IMR-90 (cell line): ENCODE results near the gene MYO3B. TPM values are rescaled to one million over a fixed set of nuclear protein-coding genes. Genes with fewer than 3 reads are reported as not detected.

Experiments used
- ATAC-seq: fragments of 200-7000 bp; cut with Tn5 transposase; 2 replicates; pipeline ENCODE4 v1.9.1; 2020; ENCODE audit warnings: low read depth, mild to moderate bottlenecking, moderate library complexity
- BruUV-seq: library from RNA; stranded (reverse); fragments of 400-500 nt; replicated peaks from 2 replicates; lab custom pipeline; 2021; lab: Mats Ljungman, UMichigan
- CTCF ChIA-PET: fragments of 300-600 bp; formaldehyde crosslinking; extraction: SDS; loops from one replicate; lab custom pipeline; 2021; ENCODE audit warnings: antibody characterized with exemption; lab: Yijun Ruan, JAX
- POLR2A ChIA-PET: fragments of 300-600 bp; sonication (Branson Sonifier 250); formaldehyde crosslinking; loops from one replicate; lab custom pipeline; 2022; ENCODE audit warnings: antibody characterized with exemption; ENCODE audit not compliant: unreplicated experiment; lab: Charles Lee
- DNase-seq: peaks from one replicate; pipeline ENCODE4 v3.0.0; 2013
- H2AFZ ChIP-seq: replicated peaks from 2 replicates; pipeline ENCODE3; 2013; ENCODE audit warnings: low read length, mild to moderate bottlenecking; ENCODE audit not compliant: poor library complexity
- H2AK5ac ChIP-seq: 2 replicates; pipeline ENCODE4 v1.6.1; 2013; ENCODE audit warnings: low read depth, low read length, inconsistent platforms
- H2AK9ac ChIP-seq: replicated peaks from 2 replicates; pipeline ENCODE3; 2013; ENCODE audit warnings: mild to moderate bottlenecking, low read depth, low read length, moderate library complexity; ENCODE audit not compliant: poor library complexity
- H2BK120ac ChIP-seq: 2 replicates; pipeline ENCODE4 v1.6.1; 2013; ENCODE audit warnings: low read depth, low read length, inconsistent platforms
- H2BK15ac ChIP-seq: 3 replicates; pipeline ENCODE4 v1.6.1; 2013; ENCODE audit warnings: low read depth, low read length, inconsistent platforms
- H2BK20ac ChIP-seq: 2 replicates; pipeline ENCODE4 v1.6.1; 2013; ENCODE audit warnings: low read depth, mild to moderate bottlenecking, inconsistent platforms, low read length, moderate library complexity
- H2BK5ac ChIP-seq: 2 replicates; pipeline ENCODE4 v1.6.1; 2013; ENCODE audit warnings: mild to moderate bottlenecking, low read depth, low read length, inconsistent platforms; ENCODE audit not compliant: poor library complexity, severe bottlenecking
- H3K14ac ChIP-seq: replicated peaks from 2 replicates; pipeline ENCODE4 v1.6.1; 2013; ENCODE audit warnings: low read depth, low read length, inconsistent platforms
- H3K18ac ChIP-seq: 2 replicates; pipeline ENCODE4 v1.6.1; 2013; ENCODE audit warnings: low read depth, low read length, control low read depth
- H3K23ac ChIP-seq: 2 replicates; pipeline ENCODE4 v1.6.1; 2013; ENCODE audit warnings: low read depth, low read length, inconsistent platforms
- H3K27ac ChIP-seq: 2 replicates; pipeline ENCODE4 v1.5.1; 2013; ENCODE audit warnings: mild to moderate bottlenecking, control low read depth, low read length; ENCODE audit not compliant: insufficient read depth
- H3K27me3 ChIP-seq: 2 replicates; pipeline ENCODE4 v1.6.1; 2013; ENCODE audit warnings: low read length; ENCODE audit not compliant: control insufficient read depth, insufficient read depth
- H3K36me3 ChIP-seq: 2 replicates; pipeline ENCODE4 v1.6.1; 2013; ENCODE audit warnings: low read length, mixed read lengths; ENCODE audit not compliant: control insufficient read depth, insufficient read depth
- H3K4ac ChIP-seq: 2 replicates; pipeline ENCODE4 v1.6.1; 2013; ENCODE audit warnings: low read depth, low read length, inconsistent platforms
- H3K4me1 ChIP-seq: 2 replicates; pipeline ENCODE4 v1.6.1; 2013; ENCODE audit warnings: low read length, mixed read lengths; ENCODE audit not compliant: control insufficient read depth, insufficient read depth
- H3K4me2 ChIP-seq: 2 replicates; pipeline ENCODE4 v1.6.1; 2013; ENCODE audit warnings: low read depth, mild to moderate bottlenecking, control low read depth, low read length, moderate library complexity
- H3K4me3 ChIP-seq: 2 replicates; pipeline ENCODE4 v1.5.1; 2013; ENCODE audit warnings: low read depth, mild to moderate bottlenecking, control low read depth, low read length, moderate library complexity; ENCODE audit not compliant: insufficient read depth
- H3K56ac ChIP-seq: 2 replicates; pipeline ENCODE4 v1.6.1; 2013; ENCODE audit warnings: low read length, inconsistent platforms; ENCODE audit not compliant: insufficient read depth; ENCODE audit errors: extremely low read depth
- H3K79me1 ChIP-seq, 2 experiments: 2 replicates each; pipeline ENCODE4 v1.6.1; 2013; ENCODE audit warnings: low read length in 2 of 2, inconsistent platforms in 1 of 2, low read depth in 1 of 2
- H3K9ac ChIP-seq: 2 replicates; pipeline ENCODE4 v1.6.1; 2013; ENCODE audit warnings: low read depth, low read length, control low read depth
- H3K9me1 ChIP-seq: 2 replicates; pipeline ENCODE4 v1.6.1; 2013; ENCODE audit warnings: low read length, inconsistent platforms; ENCODE audit not compliant: insufficient read depth
- H3K9me3 ChIP-seq: 2 replicates; pipeline ENCODE4 v1.6.1; 2013; ENCODE audit warnings: low read length; ENCODE audit not compliant: control insufficient read depth, insufficient read depth
- H4K20me1 ChIP-seq: 2 replicates; pipeline ENCODE4 v1.6.1; 2013; ENCODE audit warnings: low read length, inconsistent platforms; ENCODE audit not compliant: insufficient read depth
- H4K5ac ChIP-seq: 2 replicates; pipeline ENCODE4 v1.6.1; 2013; ENCODE audit warnings: mild to moderate bottlenecking, low read depth, low read length, control low read depth
- H4K8ac ChIP-seq, 2 experiments: 2 replicates each; pipeline ENCODE4 v1.6.1; 2013; ENCODE audit warnings: low read depth in 2 of 2, low read length in 2 of 2, control low read depth in 1 of 2, inconsistent platforms in 1 of 2
- H4K91ac ChIP-seq: 2 replicates; pipeline ENCODE4 v1.6.1; 2013; ENCODE audit warnings: low read depth, low read length, inconsistent platforms; ENCODE audit not compliant: insufficient read depth
- BHLHE40 ChIP-seq: fragments of 150-350 bp; IDR thresholded peaks from 2 replicates; pipeline ENCODE4 v1.6.1; 2016; ENCODE audit warnings: mild to moderate bottlenecking, low read depth, low read length
- FOS ChIP-seq: fragments of 150-350 bp; IDR thresholded peaks from 2 replicates; pipeline ENCODE4 v1.6.1; 2016; ENCODE audit warnings: low read depth, low read length
- MAFK ChIP-seq: IDR thresholded peaks from 2 replicates; pipeline ENCODE4 v1.6.1; 2012; ENCODE audit warnings: low read depth, low read length, improper control_type of control experiment
- MAZ ChIP-seq: IDR thresholded peaks from 2 replicates; pipeline ENCODE4 v1.6.1; 2012; ENCODE audit warnings: low read depth, mild to moderate bottlenecking, low read length, improper control_type of control experiment, moderate library complexity, borderline replicate concordance
- MXI1 ChIP-seq: IDR thresholded peaks from 2 replicates; pipeline ENCODE4 v1.6.1; 2012; ENCODE audit warnings: low read depth, mild to moderate bottlenecking, low read length, moderate library complexity, borderline replicate concordance
- NFE2L2 ChIP-seq: fragments of 150-350 bp; IDR thresholded peaks from 2 replicates; pipeline ENCODE4 v1.6.1; 2016; ENCODE audit warnings: low read depth, mild to moderate bottlenecking, low read length
- POLR2A ChIP-seq: IDR thresholded peaks from 2 replicates; pipeline ENCODE4 v1.6.1; 2012; ENCODE audit warnings: mild to moderate bottlenecking, low read depth, low read length
- RAD21 ChIP-seq: IDR thresholded peaks from 2 replicates; pipeline ENCODE4 v1.6.1; 2012; ENCODE audit warnings: low read length, improper control_type of control experiment
- RCOR1 ChIP-seq: IDR thresholded peaks from 2 replicates; pipeline ENCODE4 v1.6.1; 2012; ENCODE audit warnings: mild to moderate bottlenecking, low read length, improper control_type of control experiment; ENCODE audit not compliant: insufficient replicate concordance
- RFX5 ChIP-seq: IDR thresholded peaks from 2 replicates; pipeline ENCODE4 v1.8.0; 2012; ENCODE audit warnings: low read depth, mild to moderate bottlenecking, low read length, moderate library complexity
- SMC3 ChIP-seq: fragments of 150-350 bp; IDR thresholded peaks from 2 replicates; pipeline ENCODE4 v1.6.1; 2016; ENCODE audit warnings: low read depth, mild to moderate bottlenecking, antibody characterized with exemption, low read length, moderate library complexity
- WGBS, 2 experiments: methylation state at CpG; one replicate each; pipeline versions ENCODE4 v1.1.5 to v1.1.7; 2013; ENCODE audit warnings: missing lambda C conversion rate in 2 of 2; ENCODE audit not compliant: insufficient read length in 1 of 2; ENCODE audit errors: extremely low coverage in 2 of 2; 5-methylcytosine and 5-hydroxymethylcytosine counted together
- dilution Hi-C: fragments of 300-500 bp; cut with HindIII; formaldehyde crosslinking; loops from one replicate; pipeline ENCODE4 v1.14.3; 2018; ENCODE audit warnings: low sequenced_read_pairs; ENCODE audit not compliant: unreplicated experiment
- in situ Hi-C: fragments of 300-500 bp; cut with MboI; formaldehyde crosslinking; loops from 3 replicates; pipeline ENCODE4 v1.14.3; 2019; ENCODE audit warnings: low sequenced_read_pairs, inconsistent platforms, mixed read lengths
- intact Hi-C: fragments of 100-400 bp; cut with micrococcal nuclease; formaldehyde crosslinking; loops from 2 replicates; pipeline ENCODE4 v1.10.0; 2022
- polyA plus RNA-seq, 3 experiments: library from polyadenylated mRNA; depleted of rRNA; stranded (reverse); fragments of >200 nt; gene quantifications; 2 replicates each; pipeline ENCODE4 v1.2.3, GENCODE V29; 2012; ENCODE audit warnings: low replicate concordance in 1 of 3
- total RNA-seq: library from RNA; depleted of rRNA; stranded (reverse); fragments of >200 nt; gene quantifications from 2 replicates; pipeline ENCODE4 v1.2.3, GENCODE V29; 2012
- TF ChIP-seq, protein P1 (sequence below): conservative IDR thresholded peaks from 2 replicates; pipeline ENCODE4 v1.5.1; 2012; ENCODE audit warnings: mild to moderate bottlenecking, low read depth, low read length, improper control_type of control experiment

Gene MYO3B
- total and polyA plus RNA-seq, 2 of the 4 experiments (the other 2 are of a cell fraction), result 0.02 TPM; not detected in 1

GRCh38 chr2:170204298-170204951 lies 26.5 kb downstream of the MYO3B start:
- Histone ChIP-seq H4K91ac (no peak overlapping the region), H2AFZ (no peak overlapping the region), H3K9me3 (no peaks in the 10 kb centered on the region), H3K4me2 (no peak overlapping the region), H3K36me3 (no peaks in the 10 kb centered on the region), H2BK5ac (no peak overlapping the region), H3K23ac (no peak overlapping the region), H3K4me3 (no peak overlapping the region), H2AK5ac (no peak overlapping the region), H3K9me1 (no peaks in the 10 kb centered on the region; the same call in 1 of the 2 replicates), H2BK15ac (no peak overlapping the region), H2BK120ac (no peak overlapping the region), H3K4ac (no peak overlapping the region), H2BK20ac (no peak overlapping the region), H3K9ac (no peak overlapping the region), H4K20me1 (no peaks in the 10 kb centered on the region), H3K4me1 (no peaks in the 10 kb centered on the region), H2AK9ac (no peak overlapping the region), H4K8ac (no peak overlapping the region), H4K5ac (no peak overlapping the region), H3K14ac (no peak overlapping the region), H3K56ac (no peak overlapping the region), H3K27me3 (no peaks in the 10 kb centered on the region), H3K18ac (no peak overlapping the region), H3K79me1 (no peaks in the 10 kb centered on the region), H3K27ac (no peak overlapping the region)
- no peak for DNase-seq
- in situ Hi-C loops (no loop called here), dilution Hi-C loops (no loop called here), intact Hi-C loops (no loop called here)
- CTCF ChIA-PET, result no interaction called here
- TF ChIP-seq RCOR1 (no peak), RFX5 (no peak), MXI1 (no peak), SMC3 (no peak), MAZ (no peak), NFE2L2 (no peak), FOS (no peak), POLR2A (no peak), RAD21 (no peak), BHLHE40 (no peak), MAFK (no peak)
- TF ChIP-seq, protein P1, sequence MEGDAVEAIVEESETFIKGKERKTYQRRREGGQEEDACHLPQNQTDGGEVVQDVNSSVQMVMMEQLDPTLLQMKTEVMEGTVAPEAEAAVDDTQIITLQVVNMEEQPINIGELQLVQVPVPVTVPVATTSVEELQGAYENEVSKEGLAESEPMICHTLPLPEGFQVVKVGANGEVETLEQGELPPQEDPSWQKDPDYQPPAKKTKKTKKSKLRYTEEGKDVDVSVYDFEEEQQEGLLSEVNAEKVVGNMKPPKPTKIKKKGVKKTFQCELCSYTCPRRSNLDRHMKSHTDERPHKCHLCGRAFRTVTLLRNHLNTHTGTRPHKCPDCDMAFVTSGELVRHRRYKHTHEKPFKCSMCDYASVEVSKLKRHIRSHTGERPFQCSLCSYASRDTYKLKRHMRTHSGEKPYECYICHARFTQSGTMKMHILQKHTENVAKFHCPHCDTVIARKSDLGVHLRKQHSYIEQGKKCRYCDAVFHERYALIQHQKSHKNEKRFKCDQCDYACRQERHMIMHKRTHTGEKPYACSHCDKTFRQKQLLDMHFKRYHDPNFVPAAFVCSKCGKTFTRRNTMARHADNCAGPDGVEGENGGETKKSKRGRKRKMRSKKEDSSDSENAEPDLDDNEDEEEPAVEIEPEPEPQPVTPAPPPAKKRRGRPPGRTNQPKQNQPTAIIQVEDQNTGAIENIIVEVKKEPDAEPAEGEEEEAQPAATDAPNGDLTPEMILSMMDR, result no peak
- WGBS, 2 experiments, result 60% methylated on average over 1 of the region's 4 CpGs; no CpG with 5 or more reads in 1 of the 2 experiments
- POLR2A ChIA-PET, result no interaction called here
- no peak for ATAC-seq
- no TSS peak for BruUV-seq
